Endodermal cell (in vitro differentiated cells): ENCODE measurements around the gene UHRF1. TPM values are rescaled to one million over a fixed set of nuclear protein-coding genes. Genes with fewer than 3 reads are reported as not detected.

Experiments used
- DNase-seq: peaks from one replicate; pipeline ENCODE4 v3.0.0-alpha.2; 2017
- H3K27ac ChIP-seq: 2 replicates; pipeline ENCODE4 v1.5.1; 2013; ENCODE audit warnings: mild to moderate bottlenecking, low read depth, low read length, moderate library complexity
- H3K27me3 ChIP-seq: 2 replicates; pipeline ENCODE4 v1.6.1; 2013; ENCODE audit warnings: mild to moderate bottlenecking, low read length, moderate library complexity; ENCODE audit not compliant: insufficient read depth, control insufficient read depth, poor library complexity, severe bottlenecking
- H3K36me3 ChIP-seq: 2 replicates; pipeline ENCODE4 v1.7.0; 2013; ENCODE audit warnings: mild to moderate bottlenecking, low read length, moderate library complexity; ENCODE audit not compliant: control insufficient read depth, insufficient read depth
- H3K4me1 ChIP-seq: one replicate; pipeline ENCODE4 v1.7.0; 2013; ENCODE audit warnings: low read length; ENCODE audit not compliant: control insufficient read depth, insufficient read depth
- H3K4me3 ChIP-seq: 2 replicates; pipeline ENCODE4 v1.5.1; 2013; ENCODE audit warnings: mild to moderate bottlenecking, low read length, moderate library complexity
- H3K9ac ChIP-seq: 2 replicates; pipeline ENCODE4 v1.6.1; 2013; ENCODE audit warnings: mild to moderate bottlenecking, low read length, moderate library complexity; ENCODE audit not compliant: poor library complexity, severe bottlenecking; ENCODE audit errors: extremely low read depth
- H3K9me3 ChIP-seq: 2 replicates; pipeline ENCODE4 v1.6.1; 2013; ENCODE audit warnings: mild to moderate bottlenecking, low read length, moderate library complexity; ENCODE audit not compliant: control insufficient read depth
- H3K27ac Mint-ChIP-seq: 2 replicates; pipeline ENCODE4 v1.8.0; 2020; ENCODE audit warnings: mixed read lengths
- H3K27me3 Mint-ChIP-seq: 2 replicates; pipeline ENCODE4 v1.8.0; 2021; ENCODE audit warnings: mild to moderate bottlenecking, mixed read lengths; ENCODE audit not compliant: insufficient read depth
- H3K36me3 Mint-ChIP-seq: 2 replicates; pipeline ENCODE4 v1.8.0; 2020; ENCODE audit warnings: low read depth, mixed read lengths
- H3K4me1 Mint-ChIP-seq: 2 replicates; pipeline ENCODE4 v1.8.0; 2020; ENCODE audit warnings: mixed read lengths
- H3K4me3 Mint-ChIP-seq: 2 replicates; pipeline ENCODE4 v1.8.0; 2020; ENCODE audit warnings: mild to moderate bottlenecking, moderate library complexity, mixed read lengths
- H3K9me3 Mint-ChIP-seq: 2 replicates; pipeline ENCODE4 v1.8.0; 2020; ENCODE audit warnings: mild to moderate bottlenecking, mixed read lengths
- CTCF ChIP-seq: fragments of 200-600 bp; sonication (generic); conservative IDR thresholded peaks from 2 replicates; pipeline ENCODE4 v1.5.0; 2021; ENCODE audit warnings: antibody characterized with exemption, mild to moderate bottlenecking
- WGBS, 2 experiments: methylation state at CpG; one replicate each; pipeline versions ENCODE4 v1.1.5 to v1.1.7; 2013; ENCODE audit warnings: missing lambda C conversion rate in 2 of 2, mixed read lengths in 1 of 2; ENCODE audit not compliant: insufficient coverage in 1 of 2, insufficient read length in 1 of 2; 5-methylcytosine and 5-hydroxymethylcytosine counted together
- total RNA-seq, 2 donors: library from RNA; stranded (reverse); fragmentation: NEBNext Ultra II Directional in 1 of 2; extraction: Animal tissue kit (Norgen Biotek cat#: 25700) in 1 of 2; gene quantifications; 2 replicates in 1 of 2; 3 replicates in 1 of 2; pipeline ENCODE4 v1.2.1, GENCODE V29; 2021

UHRF1 gene
- total RNA-seq, 2 donors from 2014 or later: 54.6 to 59.4 TPM

GRCh38 chr19:4970558-4971423, 61.5 kb downstream of the UHRF1 start:
- H3K9me3 ChIP-seq: no peaks in the 10 kb centered on the region
- H3K4me1 Mint-ChIP-seq: peaks cover 26% of the 10 kb centered on the region
- H3K4me1 ChIP-seq: no peaks in the 10 kb centered on the region
- 3 to 11% methylated on average over 27 to 31 of the region's 31 CpGs for WGBS, 2 experiments
- H3K9me3 Mint-ChIP-seq: no peaks in the 10 kb centered on the region
- TF ChIP-seq CTCF: no peak
- H3K36me3 Mint-ChIP-seq: peaks cover 4% of the 10 kb centered on the region
- H3K27ac ChIP-seq: no peak overlapping the region
- H3K27ac Mint-ChIP-seq: peak overlapping the region; percentile 84
- H3K4me3 ChIP-seq: peak overlapping the region; percentile 86
- peak overlapping the region; percentile 90 for H3K4me3 Mint-ChIP-seq
- no peaks in the 10 kb centered on the region for H3K36me3 ChIP-seq
- DNase-seq: peak; percentile 84
- H3K9ac ChIP-seq: peak overlapping the region; percentile 68
- no peaks in the 10 kb centered on the region for H3K27me3 Mint-ChIP-seq
- H3K27me3 ChIP-seq: no peaks in the 10 kb centered on the region

GRCh38 chr19:4971424-4971793, 62.1 kb downstream of the UHRF1 start:
- Mint-ChIP-seq H3K27ac (peak overlapping the region; percentile 81), H3K9me3 (no peaks in the 10 kb centered on the region), H3K4me3 (peak overlapping the region; percentile 90), H3K27me3 (no peaks in the 10 kb centered on the region), H3K4me1 (peaks cover 29% of the 10 kb centered on the region), H3K36me3 (peaks cover 7% of the 10 kb centered on the region)
- no peak overlapping the region for H3K27ac ChIP-seq
- H3K9ac ChIP-seq: peak overlapping the region; percentile 68
- H3K36me3 ChIP-seq: peaks cover 4% of the 10 kb centered on the region
- H3K4me3 ChIP-seq: peak overlapping the region; percentile 86
- 17 to 45% methylated on average over 1 to 10 of the region's 10 CpGs for WGBS, 2 experiments
- no peaks in the 10 kb centered on the region for H3K9me3 ChIP-seq
- H3K27me3 ChIP-seq: no peaks in the 10 kb centered on the region
- no peak for TF ChIP-seq CTCF
- DNase-seq: peak; percentile 89
- no peaks in the 10 kb centered on the region for H3K4me1 ChIP-seq

GRCh38 chr19:4971816-4972495, 62.7 kb downstream of the UHRF1 start:
- H3K9me3 Mint-ChIP-seq: no peaks in the 10 kb centered on the region
- no peak overlapping the region for H3K9ac ChIP-seq
- no peaks in the 10 kb centered on the region for H3K27me3 Mint-ChIP-seq
- TF ChIP-seq CTCF: no peak
- H3K4me1 ChIP-seq: no peaks in the 10 kb centered on the region
- H3K27ac ChIP-seq: no peak overlapping the region
- H3K27me3 ChIP-seq: no peaks in the 10 kb centered on the region
- H3K36me3 Mint-ChIP-seq: peaks cover 9% of the 10 kb centered on the region
- H3K4me1 Mint-ChIP-seq: peaks cover 30% of the 10 kb centered on the region
- WGBS, 2 experiments: 92% methylated on average over 16 to 19 of the region's 19 CpGs
- no peaks in the 10 kb centered on the region for H3K9me3 ChIP-seq
- DNase-seq: no peak
- H3K4me3 Mint-ChIP-seq: peak overlapping the region; percentile 90
- no peak overlapping the region for H3K27ac Mint-ChIP-seq
- H3K36me3 ChIP-seq: peaks cover 7% of the 10 kb centered on the region
- H3K4me3 ChIP-seq: no peak overlapping the region
